Spleen (tissue), 11 donors: Measurements from ENCODE around the gene POLR1H. TPM values are rescaled to one million over a fixed set of nuclear protein-coding genes. Genes with fewer than 3 reads are reported as not detected.

Experiments used
- DNase-seq: peaks from one replicate; pipeline ENCODE4 v3.0.0-alpha.2; 2020
- H3K27ac ChIP-seq, 8 donors: fragments of 200-600 bp; sonication (generic) in 7 of 8; 1 replicate in 4 of 8; 2 replicates in 4 of 8; pipeline versions ENCODE4 v1.5.0 to v1.8.0; 2016 to 2021; ENCODE audit warnings: inconsistent platforms in 4 of 8, mild to moderate bottlenecking in 4 of 8, moderate library complexity in 1 of 8
- H3K27me3 ChIP-seq, 7 donors: fragments of 200-600 bp; sonication (generic) in 6 of 7; replicated peaks in 1 of 7; 1 replicate in 4 of 7; 2 replicates in 3 of 7; pipeline versions ENCODE4 v1.5.0 to v1.8.0; 2016 to 2021; ENCODE audit warnings: inconsistent platforms in 3 of 7, mild to moderate bottlenecking in 1 of 7
- H3K36me3 ChIP-seq, 6 donors: fragments of 200-600 bp; sonication (generic) in 5 of 6; 1 replicate in 4 of 6; 2 replicates in 2 of 6; pipeline versions ENCODE4 v1.5.0 to v1.8.0; 2016 to 2021; ENCODE audit warnings: inconsistent platforms in 2 of 6
- H3K4me1 ChIP-seq, 6 donors: fragments of 200-600 bp; sonication (generic) in 5 of 6; 1 replicate in 3 of 6; 2 replicates in 3 of 6; pipeline versions ENCODE4 v1.5.0 to v1.8.0; 2016 to 2021; ENCODE audit warnings: inconsistent platforms in 3 of 6
- H3K4me3 ChIP-seq, 8 donors: fragments of 200-600 bp; sonication (generic) in 7 of 8; 1 replicate in 4 of 8; 2 replicates in 4 of 8; pipeline versions ENCODE4 v1.5.0 to v1.8.0; 2016 to 2021; ENCODE audit warnings: inconsistent platforms in 4 of 8, mild to moderate bottlenecking in 4 of 8, moderate library complexity in 2 of 8
- H3K9me3 ChIP-seq, 8 donors: fragments of 200-600 bp; sonication (generic) in 7 of 8; 1 replicate in 4 of 8; 2 replicates in 4 of 8; pipeline versions ENCODE4 v1.5.0 to v1.8.0; 2016 to 2021; ENCODE audit warnings: inconsistent platforms in 4 of 8
- POLR2A ChIP-seq, 3 donors: fragments of 450-650 bp; IDR thresholded peaks; one replicate each; pipeline ENCODE4 v1.5.1; 2017; ENCODE audit warnings: antibody characterized with exemption in 3 of 3, mild to moderate bottlenecking in 1 of 3
- POLR2AphosphoS5 ChIP-seq, 3 donors: sonication (generic); formaldehyde crosslinking; IDR thresholded peaks; one replicate each; pipeline ENCODE4 v1.5.1; 2017; ENCODE audit warnings: antibody characterized with exemption in 3 of 3
- WGBS, 5 donors: extraction: QIAGEN DNeasy Blood & Tissue Kit in 3 of 5; methylation state at CpG; one replicate each; pipeline versions ENCODE4 v1.1.5 to v1.1.7; 2013 to 2018; 5-methylcytosine and 5-hydroxymethylcytosine counted together
- intact Hi-C: fragments of 100-400 bp; cut with DNase I; formaldehyde crosslinking; loops from one replicate; pipeline ENCODE4 v1.15.0; 2023; ENCODE audit warnings: low total_unique reads
- polyA plus RNA-seq, 3 donors: library from polyadenylated mRNA; stranded (reverse); fragments of 200-250 nt; gene quantifications; one replicate each; pipeline ENCODE4 v1.2.1, GENCODE V29; 2013
- small RNA-seq, 4 donors: library from RNA; depleted of rRNA; stranded (forward); fragments of <200 nt; gene quantifications; one replicate each; pipeline ENCODE3, GENCODE V24; 2016
- total RNA-seq, 7 donors: library from RNA; depleted of rRNA in 3 of 7; stranded (reverse); fragments of >200 nt in 3 of 7; fragmentation: NEBNext Ultra II Directional in 4 of 7; extraction: Animal tissue kit (Norgen Biotek cat#: 25700) in 4 of 7; gene quantifications; one replicate each; pipeline versions ENCODE4 v1.1.0 to v1.2.1, GENCODE V29; 2016 to 2021
- TF ChIP-seq, protein P1 (sequence below), 11 experiments: fragments of 200-600 bp in 7 of 11; fragments of 450-650 bp in 4 of 11; sonication (generic) in 4 of 11; IDR thresholded peaks in 8 of 11; conservative IDR thresholded peaks in 3 of 11; 1 replicate in 7 of 11; 2 replicates in 4 of 11; pipeline versions ENCODE4 v1.4.0 to v1.8.0; 2016 to 2021; ENCODE audit warnings: antibody characterized with exemption in 11 of 11, inconsistent platforms in 4 of 11, mild to moderate bottlenecking in 1 of 11
- donor health status: healthy with polysubstance abuse.
- donor health status: DM: no; HTN: no; CAD: no; lungs with moderate emphysema.
- donor health status: DM: no; HTN: no; CAD: no.
- donor health status: Bipolar disorder and iron deficiency.
- donor health status: healthy.
- donor health status: DM: no; HTN: no; CAD: no.
- donor health status: DM: yes; HTN: yes; CAD: no.

The POLR1H gene
- total and polyA plus RNA-seq, 10 donors, result 21.0 to 78.6 (median 27.2) TPM

DNA sequence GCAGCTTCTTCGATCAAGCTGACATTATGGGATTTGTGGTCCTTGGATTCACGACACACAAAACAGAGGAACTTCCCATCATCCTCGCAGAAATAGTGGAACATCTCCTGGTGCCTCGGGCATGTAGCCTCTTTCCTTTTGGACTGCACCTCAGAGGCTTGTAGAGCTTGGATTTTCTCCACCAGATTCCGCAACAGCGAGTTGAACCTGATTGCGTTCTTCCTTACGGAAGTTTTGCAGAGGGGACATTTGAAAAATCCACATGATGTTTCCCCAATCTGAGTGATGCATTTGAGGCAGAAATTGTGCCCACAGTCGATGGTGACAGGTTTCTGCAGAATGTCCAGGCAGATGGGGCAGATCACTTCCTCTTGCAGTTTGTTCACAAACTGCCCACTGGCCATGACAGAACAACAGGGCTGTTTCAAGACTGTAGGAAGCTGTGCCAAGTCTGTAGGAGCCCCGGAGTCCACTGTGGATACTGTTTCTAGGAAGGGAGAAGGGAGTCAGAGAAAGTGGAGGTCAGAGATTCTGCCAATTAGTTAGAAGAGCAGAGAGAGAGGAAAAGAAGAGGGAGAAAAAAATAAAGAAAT is 51.4 kb downstream of the POLR1H start:
- no peak overlapping the region for H3K4me3 ChIP-seq
- no peak for DNase-seq
- intact Hi-C loops, result no loop called here
- no peak overlapping the region for H3K27ac ChIP-seq
- WGBS, 5 donors, result 76 to 84% (median 78%) methylated on average over 10 of the region's 10 CpGs
- TF ChIP-seq, protein P1, sequence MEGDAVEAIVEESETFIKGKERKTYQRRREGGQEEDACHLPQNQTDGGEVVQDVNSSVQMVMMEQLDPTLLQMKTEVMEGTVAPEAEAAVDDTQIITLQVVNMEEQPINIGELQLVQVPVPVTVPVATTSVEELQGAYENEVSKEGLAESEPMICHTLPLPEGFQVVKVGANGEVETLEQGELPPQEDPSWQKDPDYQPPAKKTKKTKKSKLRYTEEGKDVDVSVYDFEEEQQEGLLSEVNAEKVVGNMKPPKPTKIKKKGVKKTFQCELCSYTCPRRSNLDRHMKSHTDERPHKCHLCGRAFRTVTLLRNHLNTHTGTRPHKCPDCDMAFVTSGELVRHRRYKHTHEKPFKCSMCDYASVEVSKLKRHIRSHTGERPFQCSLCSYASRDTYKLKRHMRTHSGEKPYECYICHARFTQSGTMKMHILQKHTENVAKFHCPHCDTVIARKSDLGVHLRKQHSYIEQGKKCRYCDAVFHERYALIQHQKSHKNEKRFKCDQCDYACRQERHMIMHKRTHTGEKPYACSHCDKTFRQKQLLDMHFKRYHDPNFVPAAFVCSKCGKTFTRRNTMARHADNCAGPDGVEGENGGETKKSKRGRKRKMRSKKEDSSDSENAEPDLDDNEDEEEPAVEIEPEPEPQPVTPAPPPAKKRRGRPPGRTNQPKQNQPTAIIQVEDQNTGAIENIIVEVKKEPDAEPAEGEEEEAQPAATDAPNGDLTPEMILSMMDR (IDR thresholded peaks at IDR 0.05 in 8 of 11, conservative IDR thresholded peaks at IDR 0.05 in 3 of 11), result no peak
- no peak for TF ChIP-seq POLR2AphosphoS5 (IDR thresholded peaks at IDR 0.05)
- no peak for TF ChIP-seq POLR2A (IDR thresholded peaks at IDR 0.05)
- H3K4me1 ChIP-seq, result no peaks in the 10 kb centered on the region
- no peaks in the 10 kb centered on the region for H3K9me3 ChIP-seq
- peaks cover 0 to 92% (median 33%) of the 10 kb centered on the region in 7 donors for H3K27me3 ChIP-seq
- no peaks in the 10 kb centered on the region for H3K36me3 ChIP-seq

DNA sequence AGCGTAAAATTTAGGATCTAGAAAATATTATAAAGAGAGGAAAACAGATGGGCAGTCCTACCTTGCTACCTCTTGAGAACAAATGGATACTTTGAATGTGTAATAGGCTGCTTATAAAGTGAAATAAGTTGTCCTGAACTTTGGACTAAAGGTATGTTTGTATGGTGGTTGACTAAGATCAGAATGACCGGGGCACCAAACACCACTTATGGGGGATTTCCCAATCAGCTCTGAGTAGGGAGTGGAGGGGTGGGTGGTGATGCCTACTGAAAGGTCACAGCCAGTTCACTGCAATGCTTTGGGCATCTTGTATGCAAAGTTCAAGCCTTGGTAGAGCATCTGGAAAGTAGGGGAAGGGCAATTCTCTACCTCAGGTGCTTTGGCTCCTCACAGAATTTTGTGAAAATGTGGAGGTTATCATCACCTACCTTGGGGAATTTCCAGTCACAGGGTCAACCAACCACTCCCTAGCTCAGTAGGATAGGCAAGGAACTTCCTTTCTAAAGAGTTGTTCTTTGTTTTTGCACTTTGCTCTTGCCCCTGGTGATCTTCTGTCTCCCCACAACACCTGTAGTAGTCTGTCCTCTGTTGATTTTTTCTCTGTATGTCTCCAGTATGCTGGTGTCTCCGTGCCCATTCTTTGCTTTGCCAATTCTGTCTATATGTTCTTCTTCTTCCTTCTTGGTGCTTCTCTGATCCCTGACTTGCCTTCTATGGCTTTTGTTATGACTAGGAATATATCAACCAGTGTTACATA is 52.1 kb downstream of the POLR1H start, which contains the start of gene TRIM31:
Gene TRIM31, minus strand, starts transcription at position 88 of the 757 bp plus-strand sequence. CDS start 285 bp downstream, outside the sequence.
- no peak for DNase-seq
- TF ChIP-seq, protein P1 (IDR thresholded peaks at IDR 0.05 in 8 of 11, conservative IDR thresholded peaks at IDR 0.05 in 3 of 11), result no peak
- TF ChIP-seq POLR2AphosphoS5 (IDR thresholded peaks at IDR 0.05) (no peak), POLR2A (IDR thresholded peaks at IDR 0.05) (no peak)
- H3K36me3 ChIP-seq, result no peaks in the 10 kb centered on the region
- 57 to 81% (median 69%) methylated on average over 3 of the region's 3 CpGs for WGBS, 5 donors
- intact Hi-C loops, result no loop called here
- no peaks in the 10 kb centered on the region for H3K4me1 ChIP-seq
- no peak within 1 kb of the TSS for H3K4me3 ChIP-seq
- H3K27me3 ChIP-seq, result peaks cover 0 to 87% (median 28%) of the 10 kb centered on the region in 7 donors
- H3K27ac ChIP-seq, result no peak within 1 kb of the TSS
- H3K9me3 ChIP-seq, result no peaks in the 10 kb centered on the region

DNA sequence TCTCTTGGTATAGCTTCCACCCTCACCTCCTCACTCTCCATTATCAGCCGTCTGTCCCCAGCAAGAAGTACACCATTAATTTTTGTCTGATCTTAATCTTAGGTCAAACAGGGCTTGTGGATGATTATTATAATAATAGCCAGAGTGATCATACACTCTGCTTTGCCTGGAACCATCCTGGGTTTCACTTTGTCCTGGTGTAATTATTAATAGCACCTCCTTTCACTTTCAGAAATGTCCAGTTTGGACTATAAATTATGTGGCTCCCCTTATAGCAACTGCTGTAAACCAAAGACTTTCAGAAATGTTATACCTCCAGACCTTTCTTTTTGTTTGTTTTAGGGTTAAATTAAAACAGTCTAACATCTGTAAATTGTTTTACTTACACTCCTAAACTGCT is 52.8 kb downstream of the POLR1H start:
- H3K9me3 ChIP-seq, result no peaks in the 10 kb centered on the region
- intact Hi-C loops, result no loop called here
- TF ChIP-seq POLR2AphosphoS5 (IDR thresholded peaks at IDR 0.05), result no peak
- no peak for TF ChIP-seq POLR2A (IDR thresholded peaks at IDR 0.05)
- TF ChIP-seq, protein P1 (IDR thresholded peaks at IDR 0.05 in 8 of 11, conservative IDR thresholded peaks at IDR 0.05 in 3 of 11), result no peak
- H3K27me3 ChIP-seq, result peaks cover 0 to 80% (median 28%) of the 10 kb centered on the region in 7 donors
- no peaks in the 10 kb centered on the region for H3K4me1 ChIP-seq
- no peaks in the 10 kb centered on the region for H3K36me3 ChIP-seq
- no peak overlapping the region for H3K27ac ChIP-seq
- no peak overlapping the region for H3K4me3 ChIP-seq
- no peak for DNase-seq
- WGBS, 5 donors, result 44 to 59% (median 55%) methylated on average over 1 of the region's 1 CpG

Small RNAs within 50 kb of the gene (small RNA-seq; reads per million reads assigned to genes)
- gene RF02218 (0 reads per million in 4 donors), gene RF02219 (0 reads per million in 4 donors), gene RF02220 (0 reads per million in 4 donors)

Other genes with a start within 250 kb of the POLR1H start
- 1 to 10 TPM in 5 of 7 donors, under 1 TPM in 1, not detected in 1; 0.86 to 9.6 (median 2.0) TPM for gene HLA-G, start 233.4 kb upstream of the POLR1H start, total RNA-seq
- under 1 TPM; 0.15 to 0.90 (median 0.46) TPM for gene HLA-G, start 233.4 kb upstream of the POLR1H start, polyA plus RNA-seq
- 1,000 to 10,000 TPM; 1,154 to 1,886 (median 1,537) TPM for gene HLA-A, start 118.7 kb upstream of the POLR1H start, total RNA-seq
- 1,000 to 10,000 TPM; 1,280 to 1,749 (median 1,625) TPM for gene HLA-A, start 118.7 kb upstream of the POLR1H start, polyA plus RNA-seq
- gene PPP1R11, start 5.9 kb downstream of the POLR1H start, total RNA-seq, result 10 to 100 TPM; 39.3 to 50.7 (median 42.1) TPM
- 10 to 100 TPM; 31.1 to 45.5 (median 40.0) TPM for gene PPP1R11, start 5.9 kb downstream of the POLR1H start, polyA plus RNA-seq
- gene RNF39, start 14.5 kb downstream of the POLR1H start, total RNA-seq, result not detected
- not detected for gene RNF39, start 14.5 kb downstream of the POLR1H start, polyA plus RNA-seq
- gene TRIM31, start 51.8 kb downstream of the POLR1H start, total RNA-seq, result not detected
- gene TRIM31, start 51.8 kb downstream of the POLR1H start, polyA plus RNA-seq, result under 1 TPM in 2 of 3 donors, not detected in 1; 0.09 to 0.14 TPM
- 1 to 10 TPM in 1 of 7 donors, under 1 TPM in 2, not detected in 4; 0.20 to 1.0 (median 0.29) TPM for gene TRIM40, start 74.9 kb downstream of the POLR1H start, total RNA-seq
- not detected for gene TRIM40, start 74.9 kb downstream of the POLR1H start, polyA plus RNA-seq
- 1 to 10 TPM in 4 of 7 donors, under 1 TPM in 3; 0.15 to 4.9 (median 1.2) TPM for gene TRIM10, start 99.9 kb downstream of the POLR1H start, total RNA-seq
- under 1 TPM in 1 of 3 donors, not detected in 2; 0.06 TPM for gene TRIM10, start 99.9 kb downstream of the POLR1H start, polyA plus RNA-seq
- under 1 TPM in 1 of 7 donors, not detected in 6; 0.29 TPM for gene TRIM15, start 102.3 kb downstream of the POLR1H start, total RNA-seq
- under 1 TPM in 1 of 3 donors, not detected in 2; 0.13 TPM for gene TRIM15, start 102.3 kb downstream of the POLR1H start, polyA plus RNA-seq
- gene TRIM26, start 152.1 kb downstream of the POLR1H start, total RNA-seq, result 10 to 100 TPM; 44.6 to 64.3 (median 50.2) TPM
- gene TRIM26, start 152.1 kb downstream of the POLR1H start, polyA plus RNA-seq, result 10 to 100 TPM; 22.6 to 48.0 (median 25.4) TPM